ENCODE measurements around the gene NCS1.
"Not testable (repeated sequence)": the region's sequence is repeated elsewhere in the genome, so short reads cannot be mapped to it uniquely, and the experiment has no call there.

The NCS1 gene

GRCh38 chr9:130277525-130277924 lies 105.3 kb downstream of the NCS1 start:
- H3K27me3 Mint-ChIP-seq, result peaks cover 18% of the 10 kb centered on the region
- not testable (repeated sequence) for H3K4me1 Mint-ChIP-seq, H3K4me3 Mint-ChIP-seq, H3K27ac Mint-ChIP-seq, ATAC-seq, H3K9me3 Mint-ChIP-seq, DNase-seq

DNA sequence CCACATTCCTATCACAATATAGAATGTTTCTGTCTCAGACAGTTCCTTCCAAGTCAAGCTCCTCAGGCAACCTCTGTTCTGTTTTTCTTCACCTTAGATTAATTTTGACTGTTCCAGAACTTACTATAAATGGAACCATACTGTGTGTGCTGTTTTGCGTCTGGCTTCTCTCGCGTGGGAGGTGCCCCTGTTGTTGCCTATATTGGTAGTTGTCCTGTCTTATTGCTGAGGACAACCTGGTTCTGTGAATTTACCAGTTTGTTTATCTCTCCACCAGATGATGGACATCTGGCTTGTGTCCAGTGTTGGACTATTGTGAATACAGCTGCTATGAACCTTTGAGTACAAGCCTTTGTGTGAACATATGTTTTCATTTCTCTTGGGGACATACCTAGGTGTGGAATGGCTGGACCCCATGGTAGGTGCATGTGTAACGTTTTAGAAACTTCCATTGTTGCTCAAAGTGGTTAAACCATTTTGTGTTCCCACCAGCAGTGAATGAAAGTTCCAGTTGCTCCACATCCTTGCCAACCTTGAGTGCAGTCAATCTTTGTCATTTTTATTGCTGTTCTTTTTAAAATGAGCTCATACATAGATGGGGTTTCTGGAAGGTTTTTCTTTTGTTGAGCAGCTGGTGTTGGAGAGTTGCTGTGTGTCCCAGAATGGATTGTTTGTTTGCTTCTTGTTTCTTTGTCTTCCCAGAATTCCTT lies 111.5 kb downstream of the NCS1 start:
- DNase-seq (no peak), ATAC-seq (no peak)
- Mint-ChIP-seq H3K27ac (peak overlapping the region in 1 of 2 donors; percentile 23), H3K27me3 (peaks cover 62% of the 10 kb centered on the region), H3K9me3 (no peaks in the 10 kb centered on the region), H3K4me3 (no peak overlapping the region), H3K4me1 (no peaks in the 10 kb centered on the region)

DNA sequence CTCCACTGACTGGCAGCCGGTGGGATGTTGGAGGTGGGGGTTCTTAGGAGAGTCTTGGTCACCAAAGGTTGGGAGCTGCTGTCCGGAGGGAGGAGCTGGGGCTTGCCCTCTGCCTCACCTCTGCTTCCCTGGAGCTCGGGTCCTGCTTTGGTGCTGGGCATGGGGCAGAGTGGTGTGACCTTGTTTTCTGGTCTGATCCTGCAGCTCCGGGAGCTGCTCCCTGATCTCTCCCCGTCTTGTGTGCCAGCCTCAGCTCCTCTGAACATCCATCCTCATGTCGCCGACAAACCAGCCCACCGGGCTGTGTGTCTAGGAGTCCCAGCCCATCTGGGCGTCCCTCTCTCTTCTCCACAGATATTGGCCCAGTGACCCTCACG lies 112.0 kb downstream of the NCS1 start:
- ATAC-seq, result no peak
- no peaks in the 10 kb centered on the region for H3K9me3 Mint-ChIP-seq
- H3K4me3 Mint-ChIP-seq, result no peak overlapping the region
- peak overlapping the region in 1 of 2 donors; percentile 23 for H3K27ac Mint-ChIP-seq
- no peak for DNase-seq
- H3K4me1 Mint-ChIP-seq, result no peaks in the 10 kb centered on the region
- peaks cover 68% of the 10 kb centered on the region for H3K27me3 Mint-ChIP-seq

- DNase-seq (no peak), ATAC-seq (no peak)
- H3K9me3 Mint-ChIP-seq, result no peaks in the 10 kb centered on the region
- H3K27ac Mint-ChIP-seq, result no peak overlapping the region
- peaks cover 71% of the 10 kb centered on the region for H3K27me3 Mint-ChIP-seq
- H3K4me3 Mint-ChIP-seq, result no peak overlapping the region
- H3K4me1 Mint-ChIP-seq, result no peaks in the 10 kb centered on the region
Measured at GRCh38 chr9:130284690-130285089, 112.5 kb downstream of the NCS1 start.

GRCh38 chr9:130285271-130285670 lies 113.1 kb downstream of the NCS1 start:
- ATAC-seq, result no peak

DNA sequence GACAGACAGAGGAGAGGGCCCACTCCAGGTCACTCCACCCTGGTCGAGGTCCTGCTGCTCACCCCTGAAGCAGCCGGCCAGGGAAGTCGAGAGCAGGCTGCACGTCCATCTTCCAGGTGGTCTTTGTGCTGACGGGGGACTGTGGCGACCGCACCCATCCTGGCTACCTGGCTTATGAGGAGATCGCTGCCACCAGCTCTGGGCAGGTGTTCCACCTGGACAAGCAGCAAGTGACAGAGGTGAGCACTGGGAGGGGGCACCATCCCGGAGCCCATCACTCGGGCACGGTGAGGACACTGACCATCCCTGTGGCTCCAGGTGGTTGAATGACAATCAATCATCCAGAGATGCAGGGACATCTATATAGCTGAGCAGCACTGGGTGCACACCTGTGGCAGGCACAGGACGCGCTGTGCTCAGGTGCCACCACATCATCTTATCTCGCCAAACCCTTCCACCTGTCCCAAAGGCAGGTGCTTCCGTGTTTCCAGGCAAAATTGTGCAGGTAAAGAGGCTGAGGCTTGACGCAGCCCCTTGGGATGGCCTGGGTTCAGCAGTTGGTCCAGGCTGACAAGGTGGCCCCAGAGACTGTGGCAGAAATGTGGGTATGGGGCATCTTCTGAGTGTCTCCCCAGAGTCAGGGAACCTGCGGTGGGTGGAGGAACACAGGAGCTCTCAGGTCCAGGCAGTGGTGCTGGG lies 114.0 kb downstream of the NCS1 start:
- DNase-seq (no peak), ATAC-seq (no peak)
- H3K9me3 Mint-ChIP-seq, result no peaks in the 10 kb centered on the region
- no peaks in the 10 kb centered on the region for H3K4me1 Mint-ChIP-seq
- peaks cover 79% of the 10 kb centered on the region for H3K27me3 Mint-ChIP-seq
- no peak overlapping the region for H3K4me3 Mint-ChIP-seq
- H3K27ac Mint-ChIP-seq, result no peak overlapping the region

More at GRCh38 chr9:130285271-130285670, 113.1 kb downstream of the NCS1 start:
- peak overlapping the region in 1 of 2 donors; percentile 31 for H3K27ac Mint-ChIP-seq
- H3K9me3 Mint-ChIP-seq, result no peaks in the 10 kb centered on the region
- peaks cover 77% of the 10 kb centered on the region for H3K27me3 Mint-ChIP-seq
- H3K4me3 Mint-ChIP-seq, result no peak overlapping the region
- H3K4me1 Mint-ChIP-seq, result no peaks in the 10 kb centered on the region
- no peak for DNase-seq
